ENCODE data around the gene LIMA1. TPM values are rescaled to one million over a fixed set of nuclear protein-coding genes. Genes with fewer than 3 reads are reported as not detected.

The LIMA1 gene
- total RNA-seq, 1 donor from 2014 or later = 96.0 TPM

DNA sequence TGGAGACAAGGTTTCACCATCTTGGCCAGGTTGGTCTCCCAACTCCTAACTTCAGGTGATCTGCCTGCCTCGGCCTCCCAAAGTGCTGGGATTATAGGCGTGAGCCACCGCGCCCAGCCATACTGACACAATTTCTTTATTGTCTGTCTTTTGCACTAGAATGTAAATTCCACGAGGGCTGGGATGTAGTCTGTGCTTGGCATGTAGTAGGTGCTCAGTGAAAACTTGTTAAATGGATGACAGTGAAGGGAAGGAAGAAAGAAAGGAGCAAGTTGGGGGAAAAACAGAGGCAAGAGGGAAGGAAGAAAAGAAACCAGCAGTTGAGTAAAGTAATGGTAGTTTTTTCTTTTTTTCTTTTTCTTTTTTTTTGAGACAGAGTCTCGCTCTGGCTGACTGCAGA is 53.1 kb downstream of the LIMA1 start:
- TF ChIP-seq, protein P1, sequence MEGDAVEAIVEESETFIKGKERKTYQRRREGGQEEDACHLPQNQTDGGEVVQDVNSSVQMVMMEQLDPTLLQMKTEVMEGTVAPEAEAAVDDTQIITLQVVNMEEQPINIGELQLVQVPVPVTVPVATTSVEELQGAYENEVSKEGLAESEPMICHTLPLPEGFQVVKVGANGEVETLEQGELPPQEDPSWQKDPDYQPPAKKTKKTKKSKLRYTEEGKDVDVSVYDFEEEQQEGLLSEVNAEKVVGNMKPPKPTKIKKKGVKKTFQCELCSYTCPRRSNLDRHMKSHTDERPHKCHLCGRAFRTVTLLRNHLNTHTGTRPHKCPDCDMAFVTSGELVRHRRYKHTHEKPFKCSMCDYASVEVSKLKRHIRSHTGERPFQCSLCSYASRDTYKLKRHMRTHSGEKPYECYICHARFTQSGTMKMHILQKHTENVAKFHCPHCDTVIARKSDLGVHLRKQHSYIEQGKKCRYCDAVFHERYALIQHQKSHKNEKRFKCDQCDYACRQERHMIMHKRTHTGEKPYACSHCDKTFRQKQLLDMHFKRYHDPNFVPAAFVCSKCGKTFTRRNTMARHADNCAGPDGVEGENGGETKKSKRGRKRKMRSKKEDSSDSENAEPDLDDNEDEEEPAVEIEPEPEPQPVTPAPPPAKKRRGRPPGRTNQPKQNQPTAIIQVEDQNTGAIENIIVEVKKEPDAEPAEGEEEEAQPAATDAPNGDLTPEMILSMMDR (IDR thresholded peaks at IDR 0.05; ENCODE audit: insufficient read depth, low read length, poor library complexity, severe bottlenecking) = no peak
- no peaks in the 10 kb centered on the region for H3K27me3 ChIP-seq (ENCODE audit: control insufficient read depth, insufficient read depth, low read length)
- DNase-seq (ENCODE audit: low read depth) = no peak
- no peaks in the 10 kb centered on the region for H3K36me3 ChIP-seq (ENCODE audit: control insufficient read depth, insufficient read depth, low read length)
- H3K4me3 ChIP-seq (ENCODE audit: low read depth, low read length) = no peak overlapping the region

DNA sequence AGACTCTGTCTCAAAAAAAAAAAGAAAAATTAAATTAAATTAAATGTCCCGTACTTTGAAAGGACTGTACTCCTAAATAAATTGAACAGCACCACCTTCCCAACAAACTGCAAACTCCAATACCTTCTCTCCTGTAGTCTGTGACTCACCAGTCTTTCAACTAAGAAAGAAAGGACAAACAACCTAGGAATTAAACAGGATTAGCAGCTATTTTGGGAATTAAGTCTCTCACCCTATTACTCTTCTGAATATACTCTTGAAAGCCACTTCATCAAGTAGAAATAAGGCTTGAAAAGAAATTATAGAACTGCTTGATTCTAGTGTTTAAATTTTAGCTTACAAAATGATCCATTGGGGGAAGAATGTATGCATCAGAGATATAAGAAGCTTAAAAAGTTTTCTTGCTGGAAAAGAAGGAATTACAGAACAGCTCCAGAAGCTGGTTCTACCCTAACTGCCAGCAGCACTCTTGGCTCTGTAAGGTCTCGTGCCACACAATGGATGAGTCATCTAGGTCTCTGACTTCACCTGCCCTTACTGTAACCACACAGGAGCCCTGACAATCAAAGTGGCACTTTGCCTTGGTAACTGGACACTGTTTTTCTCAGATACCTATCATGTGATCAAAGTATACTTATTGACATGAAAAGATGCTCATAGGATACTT is 59.2 kb downstream of the LIMA1 start:
- TF ChIP-seq, protein P1 (IDR thresholded peaks at IDR 0.05; ENCODE audit: insufficient read depth, low read length, poor library complexity, severe bottlenecking) = no peak
- peak; percentile 85 for DNase-seq (ENCODE audit: low read depth)
- no peak overlapping the region for H3K4me3 ChIP-seq (ENCODE audit: low read depth, low read length)
- no peaks in the 10 kb centered on the region for H3K36me3 ChIP-seq (ENCODE audit: control insufficient read depth, insufficient read depth, low read length)
- no peaks in the 10 kb centered on the region for H3K27me3 ChIP-seq (ENCODE audit: control insufficient read depth, insufficient read depth, low read length)

DNA sequence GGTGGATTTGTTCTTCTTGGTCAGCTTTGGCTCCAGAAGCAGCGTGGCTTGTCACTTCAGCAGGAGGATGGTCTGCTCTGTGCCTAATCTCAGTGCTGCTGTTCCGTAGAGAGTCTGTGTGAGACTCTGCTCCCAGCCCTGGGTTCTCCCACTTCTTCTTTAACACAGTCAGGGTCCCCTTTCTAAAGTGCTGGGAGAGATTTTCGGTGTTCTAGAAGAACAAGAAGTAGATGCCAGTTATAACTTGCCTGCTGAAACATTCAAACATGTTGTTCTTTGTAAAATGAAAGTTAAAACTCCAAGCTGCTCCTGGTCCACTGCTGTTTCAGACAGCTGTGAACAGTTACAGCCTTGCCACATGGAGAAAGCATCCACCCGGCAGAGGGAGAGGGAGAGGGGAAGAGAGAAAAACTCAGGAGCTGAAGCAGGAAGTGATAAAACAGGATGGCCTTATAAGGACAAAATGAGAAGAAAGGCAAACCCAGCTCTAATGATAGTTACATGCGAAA is 61.0 kb downstream of the LIMA1 start:
- DNase-seq (ENCODE audit: low read depth) = no peak
- H3K36me3 ChIP-seq (ENCODE audit: control insufficient read depth, insufficient read depth, low read length) = no peaks in the 10 kb centered on the region
- TF ChIP-seq, protein P1 (IDR thresholded peaks at IDR 0.05; ENCODE audit: insufficient read depth, low read length, poor library complexity, severe bottlenecking) = peak; percentile 37
- no peaks in the 10 kb centered on the region for H3K27me3 ChIP-seq (ENCODE audit: control insufficient read depth, insufficient read depth, low read length)
- peak overlapping the region; percentile 64 for H3K4me3 ChIP-seq (ENCODE audit: low read depth, low read length)

DNA sequence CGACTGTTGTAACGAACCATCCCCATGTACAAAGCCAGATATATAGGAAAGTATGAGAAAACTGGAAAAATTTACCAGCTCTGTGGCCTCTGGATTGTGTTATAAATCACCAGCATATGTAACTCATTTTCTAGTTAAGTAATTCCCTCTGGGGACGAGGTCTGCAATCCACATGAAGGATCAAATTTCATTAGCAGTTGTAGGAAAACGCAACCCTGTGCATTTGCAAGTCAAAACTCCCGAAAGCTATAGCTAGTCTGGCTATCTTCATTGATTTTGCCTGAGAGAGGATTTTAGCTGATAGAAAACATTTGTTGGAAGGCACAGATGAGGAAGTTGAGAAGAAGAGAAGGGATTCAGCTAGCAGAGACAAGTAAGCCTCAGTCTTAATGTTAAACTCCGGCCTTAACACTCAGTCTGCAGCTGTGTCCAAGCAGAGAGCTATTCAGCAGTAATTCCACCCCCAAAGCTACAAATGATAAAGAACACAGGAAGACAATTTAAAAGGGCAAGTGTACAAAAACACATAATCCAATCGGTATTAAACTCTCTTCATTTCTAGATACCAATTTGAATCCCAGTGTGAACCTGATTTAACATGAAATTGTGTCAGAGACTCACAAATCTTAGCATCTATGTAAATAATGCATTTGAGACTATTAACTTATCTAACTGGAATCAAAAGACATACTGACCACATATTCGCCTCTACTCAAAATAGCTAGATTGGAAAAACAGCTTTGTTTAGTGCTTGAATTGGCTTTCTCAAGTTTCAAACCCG is 61.9 kb downstream of the LIMA1 start:
- TF ChIP-seq, protein P1 (IDR thresholded peaks at IDR 0.05; ENCODE audit: insufficient read depth, low read length, poor library complexity, severe bottlenecking) = no peak
- no peak for DNase-seq (ENCODE audit: low read depth)
- peak overlapping the region; percentile 64 for H3K4me3 ChIP-seq (ENCODE audit: low read depth, low read length)
- H3K36me3 ChIP-seq (ENCODE audit: control insufficient read depth, insufficient read depth, low read length) = no peaks in the 10 kb centered on the region
- H3K27me3 ChIP-seq (ENCODE audit: control insufficient read depth, insufficient read depth, low read length) = no peaks in the 10 kb centered on the region

DNA sequence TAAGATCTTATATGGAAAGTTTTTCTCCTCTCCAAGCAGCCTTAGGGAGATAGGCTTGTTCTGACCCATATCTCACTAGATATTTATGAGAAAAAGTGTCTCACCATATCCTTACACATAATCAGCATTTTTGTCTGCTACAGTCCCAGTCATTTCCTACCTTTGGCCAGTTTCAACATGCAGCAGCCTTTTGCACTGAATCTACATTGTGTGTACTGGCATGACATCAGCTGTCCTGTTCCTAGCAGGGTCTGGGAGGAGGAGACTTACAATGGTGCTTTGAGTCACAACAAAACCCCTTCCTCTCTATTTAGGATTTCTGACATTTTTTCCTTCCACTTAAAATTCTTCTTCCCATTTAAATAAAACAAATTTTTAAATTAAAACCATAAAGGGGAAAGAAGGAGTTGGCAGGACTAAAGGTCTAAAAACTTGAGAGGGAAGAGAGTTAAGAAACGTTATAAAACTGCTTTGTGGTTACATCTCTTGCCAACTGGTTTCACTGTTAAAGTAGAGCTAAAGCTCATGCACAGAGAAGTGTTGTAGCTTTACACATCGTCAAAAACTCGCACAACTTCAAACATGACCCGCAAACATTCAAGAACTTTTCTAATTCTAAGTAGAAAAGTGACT is 62.8 kb downstream of the LIMA1 start:
- no peaks in the 10 kb centered on the region for H3K36me3 ChIP-seq (ENCODE audit: control insufficient read depth, insufficient read depth, low read length)
- TF ChIP-seq, protein P1 (IDR thresholded peaks at IDR 0.05; ENCODE audit: insufficient read depth, low read length, poor library complexity, severe bottlenecking) = no peak
- DNase-seq (ENCODE audit: low read depth) = no peak

More for the DNA sequence above, 62.8 kb downstream of the LIMA1 start:
- H3K27me3 ChIP-seq (ENCODE audit: control insufficient read depth, insufficient read depth, low read length) = no peaks in the 10 kb centered on the region
- peak overlapping the region; percentile 64 for H3K4me3 ChIP-seq (ENCODE audit: low read depth, low read length)
